Testis (tissue), 3 donors: ENCODE results near the gene RGS7. TPM values are rescaled to one million over a fixed set of nuclear protein-coding genes. Genes with fewer than 3 reads are reported as not detected.
"Not testable (repeated sequence)": the region's sequence is repeated elsewhere in the genome, so short reads cannot be mapped to it uniquely, and the experiment has no call there.

Experiments used
- DNase-seq: peaks from one replicate; pipeline ENCODE4 v3.0.0-alpha.2; 2019
- H3K27ac ChIP-seq, 2 donors: fragments of 200-600 bp; sonication (generic); one replicate each; pipeline ENCODE4 v1.5.1; 2019
- H3K27me3 ChIP-seq: fragments of 200-600 bp; sonication (generic); one replicate; pipeline ENCODE4 v1.5.1; 2019
- H3K36me3 ChIP-seq: fragments of 200-600 bp; sonication (generic); one replicate; pipeline ENCODE4 v1.5.1; 2017; ENCODE audit warnings: low read depth; ENCODE audit errors: missing control alignments
- H3K4me1 ChIP-seq: fragments of 200-600 bp; sonication (generic); one replicate; pipeline ENCODE4 v1.5.1; 2019
- H3K4me3 ChIP-seq, 2 donors: fragments of 200-600 bp; sonication (generic); one replicate each; pipeline ENCODE4 v1.5.1; 2017 to 2019
- H3K9me3 ChIP-seq: fragments of 200-600 bp; sonication (generic); one replicate; pipeline ENCODE4 v1.5.1; 2017
- CTCF ChIP-seq, 3 experiments: fragments of 450-650 bp in 2 of 3; fragments of 200-600 bp in 1 of 3; sonication (generic) in 1 of 3; IDR thresholded peaks; one replicate each; pipeline ENCODE4 v1.5.1; 2016 to 2019; ENCODE audit warnings: antibody characterized with exemption in 3 of 3, mild to moderate bottlenecking in 2 of 3, moderate library complexity in 1 of 3
- POLR2A ChIP-seq: fragments of 450-650 bp; IDR thresholded peaks from one replicate; pipeline ENCODE4 v1.6.1; 2017; ENCODE audit warnings: antibody characterized with exemption, mild to moderate bottlenecking, moderate library complexity
- WGBS, 2 donors: methylation state at CpG; one replicate each; pipeline ENCODE4 v1.1.5; 2018; 5-methylcytosine and 5-hydroxymethylcytosine counted together
- intact Hi-C: fragments of 100-400 bp; cut with DNase I; formaldehyde crosslinking; loops from one replicate; pipeline ENCODE4 v1.15.1; 2023; ENCODE audit warnings: low total_unique reads
- polyA plus RNA-seq: library from polyadenylated mRNA; stranded (reverse); fragments of 350-450 nt; fragmentation: Illumina TruSeq; extraction: RNeasy Lipid Tissue Mini Kit (QIAGEN cat#74804); gene quantifications from one replicate; pipeline ENCODE4 v1.2.3, GENCODE V29; 2014; ENCODE audit warnings: low read depth, low replicate concordance; ENCODE audit not compliant: insufficient read depth
- total RNA-seq, 2 donors: library from RNA; depleted of rRNA; stranded (reverse); fragments of >200 nt; gene quantifications; one replicate each; pipeline ENCODE4 v1.2.3, GENCODE V29; 2016

The RGS7 gene
- total and polyA plus RNA-seq, 3 donors from 2014 or later: 5.0 to 6.6 (median 5.4) TPM

DNA sequence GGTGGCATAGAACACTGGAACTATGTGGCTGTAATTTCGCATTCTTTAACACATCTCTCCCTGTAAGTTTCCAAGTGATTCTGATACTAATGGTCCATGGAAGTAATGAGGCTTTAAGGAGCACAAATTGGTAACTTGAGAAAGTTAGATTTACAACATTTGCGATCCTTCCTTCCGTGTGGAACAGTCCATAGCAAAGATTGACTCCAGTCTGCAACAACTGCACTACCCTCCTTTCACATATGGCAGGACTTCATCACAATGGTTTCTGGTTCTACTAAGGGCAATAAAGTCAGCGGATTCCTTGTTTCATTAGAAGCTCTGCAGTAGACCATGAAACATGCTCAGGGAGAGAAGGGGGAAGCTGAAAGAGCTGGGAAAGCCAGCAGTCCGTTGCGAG lies 261.2 kb downstream of the RGS7 start:
- TF ChIP-seq POLR2A (no peak), CTCF (IDR thresholded peaks at IDR 0.05) (no peak)
- Histone ChIP-seq H3K27me3 (no peaks in the 10 kb centered on the region), H3K9me3 (no peaks in the 10 kb centered on the region), H3K4me3 (no peak overlapping the region), H3K4me1 (no peaks in the 10 kb centered on the region), H3K27ac (no peak overlapping the region), H3K36me3 (no peaks in the 10 kb centered on the region)
- DNase-seq: no peak
- intact Hi-C loops: no loop called here
- WGBS, 2 donors: 88 to 91% methylated on average over 6 of the region's 6 CpGs

GRCh38 chr1:241090798-241091197 lies 266.2 kb downstream of the RGS7 start:
- no peak overlapping the region for H3K27ac ChIP-seq
- H3K27me3 ChIP-seq: no peaks in the 10 kb centered on the region
- H3K4me3 ChIP-seq: no peak overlapping the region
- H3K9me3 ChIP-seq: no peaks in the 10 kb centered on the region
- WGBS, 2 donors: 76 to 90% methylated on average over 3 of the region's 3 CpGs
- TF ChIP-seq POLR2A: no peak
- TF ChIP-seq CTCF (IDR thresholded peaks at IDR 0.05): no peak
- DNase-seq: no peak
- H3K36me3 ChIP-seq: no peaks in the 10 kb centered on the region
- intact Hi-C loops: no loop called here
- no peaks in the 10 kb centered on the region for H3K4me1 ChIP-seq

- H3K9me3 ChIP-seq, H3K4me3 ChIP-seq, H3K36me3 ChIP-seq, H3K4me1 ChIP-seq, DNase-seq, H3K27me3 ChIP-seq, intact Hi-C loops, H3K27ac ChIP-seq: not testable (repeated sequence)
- 84 to 85% methylated on average over 1 of the region's 1 CpG for WGBS, 2 donors
Measured at GRCh38 chr1:241089066-241089465, 267.9 kb downstream of the RGS7 start.

GRCh38 chr1:241088075-241088474 lies 268.9 kb downstream of the RGS7 start:
- H3K36me3 ChIP-seq, intact Hi-C loops, H3K9me3 ChIP-seq, DNase-seq, H3K27me3 ChIP-seq, H3K27ac ChIP-seq, H3K4me3 ChIP-seq, H3K4me1 ChIP-seq: not testable (repeated sequence)
- 82 to 94% methylated on average over 2 of the region's 2 CpGs for WGBS, 2 donors

GRCh38 chr1:241086686-241087085 lies 270.3 kb downstream of the RGS7 start:
- no peak overlapping the region for H3K27ac ChIP-seq
- H3K4me1 ChIP-seq: no peaks in the 10 kb centered on the region
- 77 to 79% methylated on average over 6 of the region's 6 CpGs for WGBS, 2 donors
- TF ChIP-seq CTCF (IDR thresholded peaks at IDR 0.05) (no peak), POLR2A (no peak)
- no peaks in the 10 kb centered on the region for H3K27me3 ChIP-seq
- H3K36me3 ChIP-seq: no peaks in the 10 kb centered on the region
- no peaks in the 10 kb centered on the region for H3K9me3 ChIP-seq
- no peak for DNase-seq
- no peak overlapping the region for H3K4me3 ChIP-seq
- intact Hi-C loops: no loop called here

DNA sequence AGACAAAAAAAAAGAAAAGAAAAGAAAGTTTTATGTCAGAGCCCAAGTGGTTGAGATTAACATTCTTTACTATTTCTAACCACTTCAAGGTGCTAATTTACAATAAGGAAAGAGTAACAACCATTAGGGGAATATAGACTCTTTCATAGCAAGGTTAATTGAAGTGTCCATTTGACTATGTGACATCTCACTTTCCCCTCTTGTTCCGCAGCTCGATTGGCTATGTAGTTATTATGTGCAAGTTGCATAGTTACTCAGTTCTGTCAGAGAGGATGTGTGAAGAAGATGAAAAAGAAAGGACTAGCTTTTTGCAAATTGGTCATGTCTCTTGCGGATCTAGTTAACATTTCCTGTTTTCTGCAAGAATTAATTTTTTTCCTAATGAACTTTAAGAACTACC lies 273.7 kb downstream of the RGS7 start:
- intact Hi-C loops: no loop called here
- H3K9me3 ChIP-seq: no peaks in the 10 kb centered on the region
- H3K4me1 ChIP-seq: no peaks in the 10 kb centered on the region
- DNase-seq: no peak
- WGBS, 2 donors: 89 to 93% methylated on average over 3 of the region's 3 CpGs
- H3K36me3 ChIP-seq: no peaks in the 10 kb centered on the region
- H3K27ac ChIP-seq: no peak overlapping the region
- TF ChIP-seq CTCF (IDR thresholded peaks at IDR 0.05) (no peak), POLR2A (no peak)
- H3K4me3 ChIP-seq: no peak overlapping the region
- no peaks in the 10 kb centered on the region for H3K27me3 ChIP-seq
